GM19099 (cell line): ENCODE measurements around the gene PCDHGA4.

Experiments
- POLR2A ChIP-seq: IDR thresholded peaks from 3 replicates; pipeline ENCODE4 v1.6.1; 2011; ENCODE audit warnings: low read depth; ENCODE audit not compliant: insufficient read length; ENCODE audit errors: extremely low read depth

PCDHGA4 gene

GRCh38 chr5:141402553-141403243, 47.9 kb downstream of the PCDHGA4 start, which contains the start of gene PCDHGA9:
PCDHGA9 (plus strand) TSS chr5:141402778; CDS start chr5:141402953, 175 bp downstream.
- no peak for TF ChIP-seq POLR2A

DNA sequence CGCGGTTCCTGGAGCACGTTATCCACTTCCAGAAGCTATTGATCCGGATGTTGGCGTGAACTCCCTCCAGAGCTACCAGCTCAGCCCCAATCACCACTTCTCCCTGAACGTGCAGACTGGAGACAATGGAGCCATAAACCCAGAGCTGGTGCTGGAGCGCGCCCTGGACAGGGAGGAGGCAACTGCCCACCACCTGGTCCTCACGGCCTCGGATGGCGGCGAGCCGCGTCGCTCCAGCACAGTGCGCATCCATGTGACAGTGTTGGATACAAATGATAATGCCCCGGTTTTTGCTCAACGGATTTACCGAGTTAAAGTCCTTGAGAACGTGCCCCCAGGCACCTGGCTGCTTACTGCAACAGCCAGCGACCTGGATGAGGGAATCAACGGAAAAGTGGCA, 48.6 kb downstream of the PCDHGA4 start:
- no peak for TF ChIP-seq POLR2A
